Neuron (in vitro differentiated cells): ENCODE measurements around the gene CDK19.

Experiments used
- H2AFZ ChIP-seq: one replicate; pipeline ENCODE4 v1.6.1; 2013; ENCODE audit warnings: low read depth, mild to moderate bottlenecking, inconsistent platforms, low read length, moderate library complexity
- H3K27me3 ChIP-seq: one replicate; pipeline ENCODE4 v1.6.1; 2013; ENCODE audit warnings: low read length; ENCODE audit not compliant: insufficient read depth
- H3K36me3 ChIP-seq: one replicate; pipeline ENCODE4 v1.6.1; 2013; ENCODE audit warnings: low read length; ENCODE audit not compliant: insufficient read depth
- H3K4me1 ChIP-seq: one replicate; pipeline ENCODE4 v1.6.1; 2013; ENCODE audit warnings: low read length; ENCODE audit not compliant: insufficient read depth
- H3K4me3 ChIP-seq: 2 replicates; pipeline ENCODE4 v1.5.1; 2013; ENCODE audit warnings: mild to moderate bottlenecking, low read length, moderate library complexity
- H3K9me3 ChIP-seq: one replicate; pipeline ENCODE4 v1.6.1; 2013; ENCODE audit warnings: low read length

The CDK19 gene

DNA sequence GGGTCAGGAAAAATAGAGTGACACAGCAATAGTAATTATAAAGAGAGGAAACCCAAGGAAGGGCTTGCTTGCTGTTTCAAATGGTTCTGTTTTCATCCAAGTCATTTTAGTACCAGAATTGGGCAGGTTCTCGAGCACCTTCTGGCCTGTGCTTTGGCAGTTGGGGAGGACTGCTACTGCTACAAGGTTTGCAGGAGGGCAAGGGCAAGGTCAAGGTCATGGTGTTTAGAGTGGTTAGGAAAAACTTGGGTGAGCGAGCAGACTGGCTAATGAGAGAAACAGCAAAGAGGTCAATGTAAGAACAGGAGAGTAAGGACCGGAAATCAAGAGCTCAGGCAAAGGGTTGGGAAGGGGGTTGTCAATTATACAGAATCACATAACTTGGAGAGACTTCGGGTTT is 164.5 kb downstream of the CDK19 start:
- Histone ChIP-seq H3K4me3 (no peak overlapping the region), H3K9me3 (peaks cover 10% of the 10 kb centered on the region), H3K4me1 (peaks cover 11% of the 10 kb centered on the region), H3K27me3 (no peaks in the 10 kb centered on the region), H2AFZ (no peak overlapping the region), H3K36me3 (peaks cover 5% of the 10 kb centered on the region)

DNA sequence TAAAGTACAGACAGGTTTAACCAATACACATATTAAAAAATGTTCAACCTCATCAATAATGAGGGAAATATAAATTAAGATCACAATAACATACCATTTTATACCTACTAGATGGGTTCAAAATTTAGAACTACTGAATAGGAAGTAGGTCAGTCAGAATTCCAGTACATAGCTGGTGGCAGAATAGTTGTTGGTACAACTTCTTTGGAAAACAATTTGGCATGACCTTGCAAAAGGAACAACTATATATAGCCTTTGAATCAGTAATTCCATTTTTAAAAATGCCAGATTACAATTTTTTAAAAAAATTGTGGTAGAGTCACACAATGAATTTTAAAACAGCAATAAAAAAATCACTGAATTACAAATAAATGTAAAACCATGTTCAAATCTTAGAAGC is 165.6 kb downstream of the CDK19 start:
- Histone ChIP-seq H3K4me3 (no peak overlapping the region), H3K36me3 (peaks cover 10% of the 10 kb centered on the region), H3K4me1 (peaks cover 11% of the 10 kb centered on the region), H3K27me3 (no peaks in the 10 kb centered on the region), H3K9me3 (peaks cover 12% of the 10 kb centered on the region), H2AFZ (no peak overlapping the region)

DNA sequence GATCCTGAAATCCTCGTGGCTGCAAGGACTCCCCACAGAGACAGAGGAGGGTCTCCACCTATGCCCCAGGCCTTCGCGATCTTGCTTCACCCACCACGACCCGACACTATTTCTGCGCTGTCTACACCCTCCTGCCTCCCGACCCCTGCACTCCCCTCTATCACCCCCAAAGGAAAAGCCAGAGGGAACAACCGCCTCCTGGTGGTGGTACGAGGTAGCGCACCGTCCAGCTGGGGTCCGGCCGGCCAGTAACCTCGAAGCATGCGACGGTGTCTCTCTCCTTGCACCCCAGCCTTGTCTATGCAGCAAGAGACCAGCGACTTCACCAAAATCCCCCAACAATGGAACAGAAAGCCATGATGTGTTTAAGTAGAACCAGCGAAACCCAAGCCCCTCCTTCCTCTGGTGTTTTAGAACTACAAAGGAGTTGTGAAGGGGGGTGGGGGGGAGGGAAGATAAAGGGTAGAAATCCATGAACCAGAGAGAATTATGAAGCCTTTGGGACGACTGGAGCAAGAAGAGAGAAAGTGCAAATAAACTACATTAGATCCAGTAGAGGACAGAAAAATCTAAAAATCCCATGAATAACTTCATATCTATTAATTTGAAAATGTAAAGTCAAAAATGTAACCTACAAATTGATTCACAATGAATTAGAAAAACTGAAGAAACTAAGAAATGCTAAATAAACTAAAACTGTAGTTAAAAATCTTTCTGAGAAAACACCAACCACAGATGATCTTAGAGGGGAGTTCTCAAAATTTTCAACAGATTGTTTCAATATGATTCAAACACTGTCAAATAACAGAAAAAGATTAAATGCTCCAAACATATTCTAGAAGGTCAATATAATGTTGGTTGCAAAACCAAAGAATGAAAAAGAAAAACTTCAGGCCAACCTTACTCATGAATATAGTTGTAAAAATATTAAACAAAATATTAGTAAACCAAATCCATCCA is 168.0 kb downstream of the CDK19 start:
- Histone ChIP-seq H3K36me3 (peaks cover 10% of the 10 kb centered on the region), H2AFZ (no peak overlapping the region), H3K4me1 (no peaks in the 10 kb centered on the region), H3K9me3 (peaks cover 12% of the 10 kb centered on the region), H3K27me3 (no peaks in the 10 kb centered on the region), H3K4me3 (no peak overlapping the region)

DNA sequence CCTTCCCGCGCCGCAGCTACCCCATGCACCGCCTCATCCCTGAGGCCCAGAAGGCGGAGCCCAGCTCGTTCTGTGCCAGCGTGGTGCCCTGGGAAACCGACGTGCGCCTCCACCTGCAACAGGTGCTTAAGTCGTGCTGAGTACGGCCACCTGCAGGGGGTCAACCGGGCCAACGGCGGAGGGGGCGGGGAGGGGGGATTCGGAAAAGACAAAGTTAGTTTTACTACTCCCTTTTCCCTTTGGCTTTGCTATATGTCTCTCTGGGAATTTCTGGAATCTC is 168.9 kb downstream of the CDK19 start:
- H3K9me3 ChIP-seq = peaks cover 12% of the 10 kb centered on the region
- peaks cover 10% of the 10 kb centered on the region for H3K36me3 ChIP-seq
- H3K4me3 ChIP-seq = no peak overlapping the region
- H2AFZ ChIP-seq = no peak overlapping the region
- H3K27me3 ChIP-seq = no peaks in the 10 kb centered on the region
- H3K4me1 ChIP-seq = no peaks in the 10 kb centered on the region

DNA sequence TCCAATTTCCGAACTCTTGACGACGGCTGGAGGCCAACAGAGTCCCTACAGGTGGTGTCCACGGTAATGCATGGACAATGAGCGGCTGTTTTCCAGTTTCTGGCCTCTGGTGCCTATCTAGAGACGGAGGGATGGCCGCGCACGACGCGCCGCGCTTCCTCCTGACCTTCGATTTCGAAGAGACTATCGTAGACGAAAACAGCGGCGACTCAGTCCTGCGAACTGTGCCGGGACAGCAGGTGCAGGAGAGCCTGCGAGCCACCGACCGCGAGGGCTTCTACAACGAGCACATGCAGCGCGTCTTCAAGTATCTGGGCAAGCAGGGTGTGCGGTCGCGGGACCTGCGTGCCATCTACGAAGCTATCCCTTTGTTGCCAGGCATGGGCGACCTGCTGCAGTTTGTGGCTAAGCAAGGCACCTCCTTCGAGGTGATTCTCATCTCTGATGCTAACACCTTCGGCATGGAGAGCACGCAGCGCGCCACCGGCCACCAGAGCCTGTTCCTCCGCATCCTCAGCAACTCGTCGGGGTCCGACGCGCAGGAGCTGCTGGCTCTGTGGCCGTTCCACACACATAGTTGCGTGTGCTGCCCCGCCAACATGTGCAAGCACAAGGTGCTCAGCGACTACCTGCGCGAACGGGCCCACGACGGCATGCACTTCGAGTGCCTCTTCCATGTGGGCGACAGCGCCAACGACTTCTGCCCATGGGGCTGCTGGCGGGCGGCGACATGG is 169.4 kb downstream of the CDK19 start:
- H3K4me3 ChIP-seq = no peak overlapping the region
- H3K36me3 ChIP-seq = peaks cover 10% of the 10 kb centered on the region
- H3K4me1 ChIP-seq = no peaks in the 10 kb centered on the region
- H3K27me3 ChIP-seq = no peaks in the 10 kb centered on the region
- H2AFZ ChIP-seq = no peak overlapping the region
- peaks cover 12% of the 10 kb centered on the region for H3K9me3 ChIP-seq

DNA sequence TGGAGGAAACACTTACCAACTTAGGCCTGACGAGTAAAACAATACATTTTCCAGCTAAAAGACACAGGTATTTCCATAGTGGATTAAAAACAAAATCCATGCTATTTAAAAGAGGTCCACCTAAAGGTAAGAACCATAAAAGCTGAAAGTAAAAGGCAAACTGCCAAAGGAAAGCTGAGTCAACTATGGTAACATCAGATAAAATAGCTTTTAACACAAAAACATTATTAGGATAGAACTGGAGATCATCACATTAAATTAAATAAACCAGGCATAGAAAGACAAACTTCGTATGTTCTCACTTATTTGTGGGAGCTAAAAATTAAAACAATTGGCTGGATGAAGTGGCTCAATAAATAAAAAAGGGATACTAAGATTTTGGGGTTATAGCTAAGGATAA is 172.1 kb downstream of the CDK19 start:
- Histone ChIP-seq H3K4me3 (no peak overlapping the region), H3K36me3 (peaks cover 11% of the 10 kb centered on the region), H3K9me3 (peaks cover 12% of the 10 kb centered on the region), H2AFZ (no peak overlapping the region), H3K4me1 (no peaks in the 10 kb centered on the region), H3K27me3 (no peaks in the 10 kb centered on the region)

DNA sequence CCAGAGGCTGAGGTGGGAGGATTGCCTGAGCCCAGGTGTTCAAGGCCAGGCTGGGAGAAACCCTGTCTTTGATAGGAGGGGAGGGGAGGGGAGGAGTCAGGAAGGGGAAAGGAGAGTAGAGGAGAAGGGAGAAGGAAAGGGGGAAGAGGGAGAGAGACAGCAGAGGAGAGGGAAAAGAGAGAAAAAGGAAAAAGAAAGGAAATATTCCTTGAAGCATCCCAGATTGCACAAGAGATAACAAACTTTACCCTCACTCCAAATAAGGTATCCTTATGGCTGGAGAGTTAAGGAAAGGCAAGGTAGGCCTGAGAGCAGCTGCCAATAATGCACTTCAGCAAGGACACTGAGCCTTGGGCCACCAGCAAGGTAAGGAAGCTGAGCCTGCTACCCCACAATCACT is 172.6 kb downstream of the CDK19 start:
- H2AFZ ChIP-seq = no peak overlapping the region
- no peaks in the 10 kb centered on the region for H3K27me3 ChIP-seq
- no peaks in the 10 kb centered on the region for H3K4me1 ChIP-seq
- no peak overlapping the region for H3K4me3 ChIP-seq
- peaks cover 14% of the 10 kb centered on the region for H3K36me3 ChIP-seq
- peaks cover 12% of the 10 kb centered on the region for H3K9me3 ChIP-seq

DNA sequence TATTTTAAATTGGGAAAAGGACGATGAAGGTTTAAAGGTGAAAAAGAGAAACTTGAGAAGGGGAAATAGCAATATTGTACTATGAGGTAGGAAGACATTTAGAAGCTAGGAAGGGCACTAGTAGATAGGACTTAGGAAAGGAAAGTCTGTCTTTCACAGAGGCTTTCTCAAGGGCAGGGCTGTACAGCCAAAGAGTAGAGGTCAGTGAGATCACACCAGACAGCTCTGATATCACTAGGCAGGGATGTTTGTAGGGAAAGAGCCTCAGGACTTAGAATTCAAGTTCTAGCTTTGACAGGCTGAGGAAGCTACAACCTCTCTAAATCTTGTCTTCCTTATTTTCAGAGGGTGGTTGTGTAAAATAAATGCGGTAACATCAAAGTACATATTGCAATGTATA is 178.5 kb downstream of the CDK19 start:
- H3K27me3 ChIP-seq = no peaks in the 10 kb centered on the region

DNA sequence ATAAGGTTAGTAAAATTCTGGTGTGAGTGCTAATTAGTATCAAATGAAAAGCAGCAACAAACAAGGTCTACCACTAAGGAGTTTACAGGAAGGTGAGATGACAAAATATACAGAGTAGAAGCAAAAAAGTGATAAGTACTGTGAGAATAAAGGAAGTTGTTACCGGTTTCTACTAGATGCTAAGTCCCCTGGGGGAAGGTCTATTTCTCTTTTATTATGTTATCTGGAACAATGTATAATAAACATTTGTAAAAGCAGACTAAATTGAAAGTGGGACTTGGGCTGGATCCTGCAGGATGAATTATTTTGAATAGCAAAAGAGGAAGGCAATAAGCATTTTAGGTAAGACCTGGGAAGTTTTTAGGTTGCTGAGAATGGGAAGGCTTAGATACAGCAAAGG is 180.2 kb downstream of the CDK19 start:
- Histone ChIP-seq H3K9me3 (peaks cover 2% of the 10 kb centered on the region), H3K27me3 (no peaks in the 10 kb centered on the region), H3K4me1 (no peaks in the 10 kb centered on the region), H3K4me3 (no peak overlapping the region), H2AFZ (no peak overlapping the region), H3K36me3 (peaks cover 18% of the 10 kb centered on the region)

More for the DNA sequence above, 178.5 kb downstream of the CDK19 start:
- Histone ChIP-seq H2AFZ (no peak overlapping the region), H3K36me3 (peaks cover 18% of the 10 kb centered on the region), H3K4me1 (no peaks in the 10 kb centered on the region), H3K4me3 (no peak overlapping the region), H3K9me3 (peaks cover 2% of the 10 kb centered on the region)

DNA sequence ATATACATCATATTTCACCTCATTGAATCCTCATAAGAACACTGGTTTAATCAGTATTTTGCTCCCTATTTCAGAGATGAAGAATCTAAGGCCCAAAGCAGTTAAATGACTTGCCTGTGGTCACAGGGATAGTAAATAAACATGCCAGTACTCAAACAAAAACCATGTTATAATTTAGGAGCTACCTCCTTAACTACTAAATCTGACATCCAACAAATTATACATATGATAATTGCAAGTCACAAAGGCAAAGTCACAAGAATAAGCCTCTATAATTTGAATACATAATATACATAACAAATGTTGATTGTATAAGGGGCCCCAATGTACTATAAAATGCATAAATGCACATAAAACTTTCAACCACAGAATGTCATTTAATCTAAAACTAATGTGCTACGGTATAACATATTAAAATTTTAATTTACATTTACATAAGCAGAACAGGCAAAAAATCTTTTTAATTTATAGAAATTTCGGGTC is 181.5 kb downstream of the CDK19 start:
- no peak overlapping the region for H2AFZ ChIP-seq
- no peaks in the 10 kb centered on the region for H3K27me3 ChIP-seq
- H3K4me1 ChIP-seq = no peaks in the 10 kb centered on the region
- no peak overlapping the region for H3K4me3 ChIP-seq
- peaks cover 2% of the 10 kb centered on the region for H3K9me3 ChIP-seq
- H3K36me3 ChIP-seq = peaks cover 18% of the 10 kb centered on the region

DNA sequence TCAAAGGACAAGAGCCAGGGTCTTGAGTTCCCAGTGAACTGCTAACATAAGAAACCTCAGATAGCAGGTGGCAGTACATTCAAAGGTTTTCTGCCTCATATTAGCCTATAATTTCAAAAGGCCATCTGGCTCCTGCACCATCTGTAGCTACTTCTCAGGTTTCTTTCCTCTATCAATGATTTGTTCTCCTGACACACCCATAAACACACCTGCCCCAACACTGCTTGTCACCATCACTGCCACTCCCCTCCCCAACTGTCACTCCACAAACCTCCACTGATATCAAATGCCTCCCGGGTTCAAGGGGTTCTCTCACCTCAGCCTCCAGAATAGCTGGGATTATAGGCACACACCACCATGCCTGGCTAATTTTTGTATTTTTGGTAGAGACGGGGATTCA is 186.1 kb downstream of the CDK19 start:
- H3K27me3 ChIP-seq = no peaks in the 10 kb centered on the region
- no peaks in the 10 kb centered on the region for H3K4me1 ChIP-seq
- H3K36me3 ChIP-seq = peaks cover 24% of the 10 kb centered on the region
- no peak overlapping the region for H2AFZ ChIP-seq
- H3K4me3 ChIP-seq = no peak overlapping the region
- H3K9me3 ChIP-seq = no peaks in the 10 kb centered on the region

DNA sequence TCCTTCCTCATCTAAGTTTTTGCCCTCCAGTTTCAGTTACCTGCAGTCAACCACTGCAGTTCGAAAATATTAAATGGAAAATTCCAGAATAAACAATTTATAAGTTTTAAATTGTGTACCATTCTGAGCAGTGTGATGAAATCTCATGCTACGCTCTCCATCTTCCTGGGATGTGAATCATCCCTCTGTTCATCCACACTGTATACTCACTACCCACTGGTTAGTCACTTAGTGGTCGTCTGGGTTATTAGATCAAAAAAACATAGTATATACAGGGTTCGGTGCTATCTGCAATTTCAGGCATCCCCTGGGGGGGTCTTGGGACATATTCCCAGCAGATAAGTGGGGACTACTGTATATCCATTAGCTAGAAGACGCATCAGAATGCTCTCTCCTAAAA is 186.9 kb downstream of the CDK19 start:
- no peaks in the 10 kb centered on the region for H3K4me1 ChIP-seq
- H3K36me3 ChIP-seq = peaks cover 26% of the 10 kb centered on the region
- H3K27me3 ChIP-seq = no peaks in the 10 kb centered on the region
- H3K9me3 ChIP-seq = no peaks in the 10 kb centered on the region
- H3K4me3 ChIP-seq = no peak overlapping the region
- H2AFZ ChIP-seq = no peak overlapping the region

DNA sequence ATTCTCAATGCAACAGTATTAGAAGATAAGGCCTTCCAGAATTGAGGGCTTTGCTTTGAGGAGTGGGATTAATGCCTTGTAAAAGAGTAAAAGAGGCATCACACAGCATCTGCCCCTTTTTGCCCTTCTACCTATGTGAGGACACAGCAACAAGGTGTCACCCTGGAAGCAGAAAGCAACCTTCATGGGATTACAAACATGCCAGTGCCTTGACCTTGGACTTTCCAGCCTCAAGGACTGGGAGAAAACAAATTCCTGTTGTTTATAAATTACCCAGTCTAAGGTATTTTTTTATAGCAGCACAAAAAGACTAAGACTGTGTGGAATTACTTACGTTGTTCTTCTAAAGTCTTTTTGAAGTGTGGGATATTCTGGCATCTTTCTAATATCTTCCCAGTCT is 188.8 kb downstream of the CDK19 start:
- Histone ChIP-seq H2AFZ (no peak overlapping the region), H3K4me3 (no peak overlapping the region), H3K27me3 (no peaks in the 10 kb centered on the region), H3K4me1 (no peaks in the 10 kb centered on the region), H3K36me3 (peaks cover 42% of the 10 kb centered on the region), H3K9me3 (no peaks in the 10 kb centered on the region)
